ENCODE measurements around the gene OR10Z1.

OR10Z1 gene

GRCh38 chr1:158611916-158612315 lies 6.8 kb downstream of the OR10Z1 start:
- no peaks in the 10 kb centered on the region for H3K27me3 ChIP-seq (ENCODE audit: control insufficient read depth, insufficient read depth, low read length)
- no peaks in the 10 kb centered on the region for H3K36me3 ChIP-seq (ENCODE audit: insufficient read depth, low read length)
- H3K4me1 ChIP-seq (ENCODE audit: control insufficient read depth, insufficient read depth, low read length) = no peaks in the 10 kb centered on the region
- H3K4me3 ChIP-seq (ENCODE audit: low read length) = no peak overlapping the region
- H3K9ac ChIP-seq (ENCODE audit: low read depth, low read length) = no peak overlapping the region
- no peaks in the 10 kb centered on the region for H3K9me3 ChIP-seq (replicated peaks; ENCODE audit: low read length)
- no peak overlapping the region for H3K4me2 ChIP-seq (ENCODE audit: low read length)

DNA sequence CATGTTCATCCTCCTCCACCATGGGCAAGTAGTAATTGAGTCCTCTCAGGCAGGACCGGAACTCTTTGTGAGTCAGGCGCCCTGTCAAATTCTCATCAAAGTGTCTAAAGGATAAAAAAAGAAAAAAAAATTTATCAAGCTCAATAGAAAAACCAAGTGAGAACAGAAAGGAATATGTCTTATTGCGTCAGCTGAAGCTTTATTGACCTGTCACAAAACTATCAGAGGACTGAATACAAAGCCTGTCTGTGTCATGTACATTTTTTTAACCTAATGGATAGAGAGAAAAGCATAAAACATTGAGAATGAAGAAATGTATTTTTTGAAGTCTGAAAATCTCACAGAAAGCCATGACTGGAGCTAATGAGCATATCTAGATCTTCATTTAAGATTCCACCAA lies 8.7 kb downstream of the OR10Z1 start:
- Histone ChIP-seq H3K27me3 (ENCODE audit: control insufficient read depth, insufficient read depth, low read length) (no peaks in the 10 kb centered on the region), H3K9ac (ENCODE audit: low read depth, low read length) (no peak overlapping the region), H3K4me2 (ENCODE audit: low read length) (no peak overlapping the region), H3K4me3 (ENCODE audit: low read length) (no peak overlapping the region), H3K9me3 (replicated peaks; ENCODE audit: low read length) (no peaks in the 10 kb centered on the region), H3K36me3 (ENCODE audit: insufficient read depth, low read length) (no peaks in the 10 kb centered on the region), H3K4me1 (ENCODE audit: control insufficient read depth, insufficient read depth, low read length) (no peaks in the 10 kb centered on the region)

DNA sequence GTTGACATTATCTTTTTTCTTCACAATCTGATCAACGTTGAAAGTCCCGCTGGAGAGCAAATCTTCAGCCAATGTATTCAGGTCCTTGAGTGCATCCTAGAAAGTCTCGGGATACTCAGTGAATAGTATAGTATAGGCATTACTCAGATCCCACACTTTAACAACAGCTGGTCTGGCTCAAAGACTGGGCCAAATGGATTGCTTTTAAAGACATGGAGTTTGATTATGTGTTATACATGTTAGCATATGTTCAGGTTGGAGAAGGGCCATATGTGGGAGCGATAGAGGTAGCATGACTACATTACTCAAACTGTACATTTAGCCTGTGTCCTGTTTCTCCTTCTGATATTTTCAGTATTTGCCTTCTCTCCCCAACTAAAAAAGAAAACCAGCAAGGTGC lies 33.1 kb downstream of the OR10Z1 start:
- Histone ChIP-seq H3K36me3 (ENCODE audit: insufficient read depth, low read length) (no peaks in the 10 kb centered on the region), H3K4me3 (ENCODE audit: low read length) (no peak overlapping the region)

DNA sequence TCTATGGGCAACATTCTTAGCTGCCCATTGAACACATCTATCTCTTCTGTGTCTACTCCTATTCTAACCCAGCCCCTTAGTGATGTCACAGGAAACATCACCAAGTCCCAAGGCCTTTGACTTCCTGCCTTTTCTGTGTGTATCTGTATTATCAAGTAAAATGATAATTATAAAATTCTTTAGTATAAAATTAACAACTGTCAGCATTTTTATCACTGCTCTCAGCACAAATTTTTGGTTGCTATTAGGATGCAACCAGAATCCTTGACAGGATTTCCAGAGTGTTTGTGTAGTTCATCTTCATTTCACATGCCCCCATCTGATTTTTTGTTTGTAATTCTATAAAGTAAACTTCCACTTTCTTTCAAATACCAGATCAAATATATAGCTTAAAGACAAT lies 33.8 kb downstream of the OR10Z1 start:
- H3K9me3 ChIP-seq (replicated peaks; ENCODE audit: low read length) = no peaks in the 10 kb centered on the region
- H3K4me1 ChIP-seq (ENCODE audit: control insufficient read depth, insufficient read depth, low read length) = no peaks in the 10 kb centered on the region
- H3K9ac ChIP-seq (ENCODE audit: low read depth, low read length) = no peak overlapping the region
- H3K4me2 ChIP-seq (ENCODE audit: low read length) = no peak overlapping the region
- no peaks in the 10 kb centered on the region for H3K36me3 ChIP-seq (ENCODE audit: insufficient read depth, low read length)
- no peaks in the 10 kb centered on the region for H3K27me3 ChIP-seq (ENCODE audit: control insufficient read depth, insufficient read depth, low read length)
- H3K4me3 ChIP-seq (ENCODE audit: low read length) = no peak overlapping the region

More for the DNA sequence above, 33.1 kb downstream of the OR10Z1 start:
- Histone ChIP-seq H3K4me2 (ENCODE audit: low read length) (no peak overlapping the region), H3K9ac (ENCODE audit: low read depth, low read length) (no peak overlapping the region), H3K4me1 (ENCODE audit: control insufficient read depth, insufficient read depth, low read length) (no peaks in the 10 kb centered on the region), H3K27me3 (ENCODE audit: control insufficient read depth, insufficient read depth, low read length) (no peaks in the 10 kb centered on the region), H3K9me3 (replicated peaks; ENCODE audit: low read length) (no peaks in the 10 kb centered on the region)

DNA sequence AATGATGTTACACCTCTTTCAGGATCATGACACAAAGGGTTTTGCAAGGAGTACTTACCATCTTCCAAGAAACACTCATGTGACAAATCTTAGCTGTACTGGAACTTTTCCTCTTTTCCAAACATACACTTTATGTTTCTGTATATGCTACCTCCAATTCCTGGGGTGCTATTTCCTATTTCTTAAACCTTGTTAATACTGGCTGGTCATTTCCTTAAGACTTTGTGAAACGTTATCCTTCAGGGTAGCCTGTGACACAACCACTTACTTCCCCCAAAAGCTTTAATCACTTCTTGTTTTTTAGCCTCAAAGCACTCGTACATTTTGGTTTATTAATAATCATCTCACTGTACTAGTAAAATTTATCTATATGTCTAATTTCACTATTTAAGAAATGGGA lies 39.4 kb downstream of the OR10Z1 start:
- H3K36me3 ChIP-seq (ENCODE audit: insufficient read depth, low read length) = no peaks in the 10 kb centered on the region

DNA sequence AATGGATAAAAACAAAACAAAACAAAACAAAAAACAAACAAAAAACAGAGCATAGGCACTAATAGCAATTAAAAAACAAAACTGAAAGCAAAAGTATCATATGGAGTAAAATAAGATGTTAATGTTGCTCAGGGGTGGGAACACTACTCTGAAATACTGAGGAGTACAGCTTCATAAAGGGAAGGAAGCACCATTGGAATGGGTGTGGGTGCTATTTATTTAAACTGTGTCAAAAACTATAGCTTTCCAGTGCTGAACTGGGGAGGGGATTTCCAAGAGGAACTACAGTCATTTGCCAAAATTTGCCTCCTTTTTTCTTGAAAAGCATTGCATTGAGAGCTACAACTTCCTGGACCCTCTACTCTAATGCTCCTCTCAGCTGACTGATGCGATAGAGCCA lies 41.4 kb downstream of the OR10Z1 start:
- H3K9me3 ChIP-seq (replicated peaks; ENCODE audit: low read length) = no peaks in the 10 kb centered on the region
- H3K27me3 ChIP-seq (ENCODE audit: control insufficient read depth, insufficient read depth, low read length) = no peaks in the 10 kb centered on the region
- no peak overlapping the region for H3K4me2 ChIP-seq (ENCODE audit: low read length)
- H3K36me3 ChIP-seq (ENCODE audit: insufficient read depth, low read length) = no peaks in the 10 kb centered on the region
- H3K4me3 ChIP-seq (ENCODE audit: low read length) = no peak overlapping the region
- no peak overlapping the region for H3K9ac ChIP-seq (ENCODE audit: low read depth, low read length)
- no peaks in the 10 kb centered on the region for H3K4me1 ChIP-seq (ENCODE audit: control insufficient read depth, insufficient read depth, low read length)

More for the DNA sequence above, 39.4 kb downstream of the OR10Z1 start:
- H3K9ac ChIP-seq (ENCODE audit: low read depth, low read length) = no peak overlapping the region
- no peak overlapping the region for H3K4me2 ChIP-seq (ENCODE audit: low read length)
- no peak overlapping the region for H3K4me3 ChIP-seq (ENCODE audit: low read length)
- H3K27me3 ChIP-seq (ENCODE audit: control insufficient read depth, insufficient read depth, low read length) = no peaks in the 10 kb centered on the region
- H3K4me1 ChIP-seq (ENCODE audit: control insufficient read depth, insufficient read depth, low read length) = no peaks in the 10 kb centered on the region
- H3K9me3 ChIP-seq (replicated peaks; ENCODE audit: low read length) = no peaks in the 10 kb centered on the region

- no peaks in the 10 kb centered on the region for H3K36me3 ChIP-seq (ENCODE audit: insufficient read depth, low read length)
- no peak overlapping the region for H3K4me3 ChIP-seq (ENCODE audit: low read length)
- no peaks in the 10 kb centered on the region for H3K27me3 ChIP-seq (ENCODE audit: control insufficient read depth, insufficient read depth, low read length)
- H3K9me3 ChIP-seq (replicated peaks; ENCODE audit: low read length) = no peaks in the 10 kb centered on the region
- no peaks in the 10 kb centered on the region for H3K4me1 ChIP-seq (ENCODE audit: control insufficient read depth, insufficient read depth, low read length)
- H3K9ac ChIP-seq (ENCODE audit: low read depth, low read length) = no peak overlapping the region
- no peak overlapping the region for H3K4me2 ChIP-seq (ENCODE audit: low read length)
Measured at GRCh38 chr1:158649052-158649451, 44.0 kb downstream of the OR10Z1 start.

DNA sequence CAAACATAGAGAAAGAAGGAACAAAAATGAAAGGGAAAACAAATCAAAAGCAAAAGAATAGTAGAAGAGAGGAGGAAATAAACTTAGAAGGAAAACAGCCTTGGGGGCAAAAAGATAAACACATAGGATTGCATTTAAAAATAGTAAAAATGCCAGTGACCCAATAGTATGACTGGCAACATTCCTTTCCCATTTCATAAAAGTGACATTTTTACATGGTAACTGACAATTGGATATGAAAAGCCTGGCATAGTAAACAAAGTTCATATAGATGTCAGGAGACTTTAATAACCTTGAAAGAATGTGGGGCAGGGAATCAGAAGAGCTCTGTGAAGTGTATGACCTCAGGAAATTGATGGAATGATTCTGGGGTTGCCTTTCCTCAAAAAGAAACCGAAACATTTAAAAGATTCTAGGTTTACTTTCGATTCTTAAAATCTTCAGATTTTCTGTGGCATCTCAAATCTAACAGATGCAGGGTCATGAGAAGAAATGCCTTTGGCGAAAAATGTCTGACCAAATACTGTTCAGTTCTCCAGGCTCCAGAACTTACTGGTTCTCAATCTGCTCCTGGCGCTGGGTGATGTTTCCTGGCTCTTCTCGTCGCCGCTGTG lies 47.8 kb downstream of the OR10Z1 start:
- Histone ChIP-seq H3K27me3 (ENCODE audit: control insufficient read depth, insufficient read depth, low read length) (no peaks in the 10 kb centered on the region), H3K4me1 (ENCODE audit: control insufficient read depth, insufficient read depth, low read length) (no peaks in the 10 kb centered on the region), H3K36me3 (ENCODE audit: insufficient read depth, low read length) (no peaks in the 10 kb centered on the region), H3K9me3 (replicated peaks; ENCODE audit: low read length) (no peaks in the 10 kb centered on the region), H3K4me2 (ENCODE audit: low read length) (no peak overlapping the region), H3K9ac (ENCODE audit: low read depth, low read length) (no peak overlapping the region), H3K4me3 (ENCODE audit: low read length) (no peak overlapping the region)

- no peaks in the 10 kb centered on the region for H3K9me3 ChIP-seq (replicated peaks; ENCODE audit: low read length)
- H3K27me3 ChIP-seq (ENCODE audit: control insufficient read depth, insufficient read depth, low read length) = no peaks in the 10 kb centered on the region
- no peak overlapping the region for H3K4me2 ChIP-seq (ENCODE audit: low read length)
- no peak overlapping the region for H3K4me3 ChIP-seq (ENCODE audit: low read length)
- no peak overlapping the region for H3K9ac ChIP-seq (ENCODE audit: low read depth, low read length)
- H3K4me1 ChIP-seq (ENCODE audit: control insufficient read depth, insufficient read depth, low read length) = no peaks in the 10 kb centered on the region
- no peaks in the 10 kb centered on the region for H3K36me3 ChIP-seq (ENCODE audit: insufficient read depth, low read length)
Measured at GRCh38 chr1:158654086-158654485, 49.0 kb downstream of the OR10Z1 start.

DNA sequence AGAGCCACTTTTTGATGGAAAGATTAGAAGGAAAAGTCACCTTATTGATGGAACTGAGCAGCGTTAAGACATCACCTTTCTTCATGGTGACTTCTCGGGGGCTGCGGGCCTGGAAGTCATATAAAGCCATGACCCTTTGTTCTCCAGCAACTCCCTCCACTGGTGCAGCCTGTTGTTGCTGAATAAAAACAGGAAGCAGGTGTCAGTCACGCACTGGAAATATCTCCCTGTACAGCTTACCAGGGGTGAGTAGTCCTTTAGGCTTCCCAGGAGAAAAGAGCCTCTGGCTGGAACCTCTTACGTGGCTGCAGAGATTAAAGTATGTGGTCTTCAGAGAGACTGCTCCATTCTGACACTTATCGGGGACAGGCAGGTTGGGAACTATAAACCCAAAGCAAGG lies 49.5 kb downstream of the OR10Z1 start:
- Histone ChIP-seq H3K4me3 (ENCODE audit: low read length) (no peak overlapping the region), H3K4me1 (ENCODE audit: control insufficient read depth, insufficient read depth, low read length) (no peaks in the 10 kb centered on the region), H3K9ac (ENCODE audit: low read depth, low read length) (no peak overlapping the region), H3K4me2 (ENCODE audit: low read length) (no peak overlapping the region), H3K27me3 (ENCODE audit: control insufficient read depth, insufficient read depth, low read length) (no peaks in the 10 kb centered on the region), H3K9me3 (replicated peaks; ENCODE audit: low read length) (no peaks in the 10 kb centered on the region), H3K36me3 (ENCODE audit: insufficient read depth, low read length) (no peaks in the 10 kb centered on the region)

Data from skeletal muscle satellite cell (primary cell).